GM18867 (cell line): Measurements from ENCODE around the gene DUSP9.
A peak's percentile ranks its signal among the peaks of the same experiment; 100 is the strongest.

Experiments used
- ATAC-seq: cut with Tn5 transposase; IDR thresholded peaks from one replicate; pipeline ENCODE4 v1.9.1; 2021; ENCODE audit warnings: mild to moderate bottlenecking, moderate library complexity; ENCODE audit not compliant: unreplicated experiment

Gene DUSP9

DNA sequence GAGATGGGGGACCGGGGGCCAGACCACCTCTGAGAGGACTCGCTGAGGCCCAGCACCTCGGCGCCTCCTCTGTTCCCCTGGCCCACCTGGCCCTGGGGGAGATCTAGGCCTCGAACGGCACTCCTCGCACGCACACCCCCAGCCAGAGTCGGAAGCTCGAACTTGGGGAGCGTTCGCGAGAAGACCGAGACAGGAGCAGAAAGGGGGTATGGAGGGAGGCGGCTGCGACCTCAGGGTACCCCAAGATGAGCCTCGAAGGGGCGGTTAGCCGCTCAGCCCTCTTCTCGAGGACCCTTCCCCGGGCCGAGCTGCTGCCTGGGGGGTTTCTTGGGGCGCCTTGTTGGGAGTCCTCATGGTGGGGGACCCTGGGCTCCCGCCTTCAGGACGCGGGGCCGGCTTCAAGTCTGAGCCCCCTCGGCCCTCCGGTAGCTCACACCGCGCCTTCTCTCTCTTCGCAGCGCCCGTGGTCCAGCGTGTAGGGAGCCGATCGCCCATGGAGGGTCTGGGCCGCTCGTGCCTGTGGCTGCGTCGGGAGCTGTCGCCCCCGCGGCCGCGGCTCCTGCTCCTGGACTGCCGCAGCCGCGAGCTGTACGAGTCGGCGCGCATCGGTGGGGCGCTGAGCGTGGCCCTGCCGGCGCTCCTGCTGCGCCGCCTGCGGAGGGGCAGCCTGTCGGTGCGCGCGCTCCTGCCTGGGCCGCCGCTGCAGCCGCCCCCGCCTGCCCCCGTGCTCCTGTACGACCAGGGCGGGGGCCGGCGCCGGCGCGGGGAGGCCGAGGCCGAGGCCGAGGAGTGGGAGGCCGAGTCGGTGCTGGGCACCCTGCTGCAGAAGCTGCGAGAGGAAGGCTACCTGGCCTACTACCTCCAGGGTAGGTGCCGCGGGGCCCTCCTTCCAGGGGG lies 706 bp downstream of the DUSP9 start:
- no peak for ATAC-seq

DNA sequence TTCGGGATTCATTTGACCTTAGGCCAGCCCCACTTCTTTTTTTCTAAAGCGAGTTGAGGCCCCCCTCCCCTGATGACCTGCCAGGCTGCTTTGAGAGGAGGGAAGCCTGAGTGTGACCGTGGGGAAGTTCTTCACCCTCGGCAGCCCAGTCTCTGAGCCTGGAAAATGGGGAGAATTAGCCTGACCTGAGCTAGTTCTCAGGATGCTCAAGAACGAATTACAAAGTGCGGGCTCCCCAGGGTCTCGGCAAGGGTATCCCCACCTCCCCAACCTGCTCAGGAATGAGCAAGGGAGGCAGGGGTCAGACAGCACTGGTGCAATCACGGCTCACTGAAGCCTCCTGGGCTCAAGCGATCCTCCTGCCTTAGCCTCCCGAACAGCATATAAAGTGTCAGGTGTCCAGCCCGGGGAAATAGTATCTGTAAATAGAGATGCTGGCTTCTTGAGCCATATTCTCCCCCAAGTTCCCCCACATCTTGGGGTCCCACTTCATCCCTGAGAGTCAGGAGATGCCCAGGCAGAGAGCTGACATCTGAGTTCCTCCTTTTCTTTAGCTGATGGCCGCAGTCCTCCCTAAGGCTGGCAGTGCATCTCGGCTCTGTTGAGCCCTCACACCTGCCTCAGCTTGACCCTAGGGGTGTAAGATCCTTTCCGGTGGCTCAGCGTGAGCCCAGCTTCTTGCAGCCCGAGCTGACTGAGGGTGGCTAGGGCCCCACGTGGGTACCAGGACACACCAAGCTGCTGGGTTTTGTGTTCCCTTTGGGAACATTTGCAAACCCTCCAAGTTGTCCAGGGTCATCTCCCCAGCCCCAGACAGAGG lies 1.6 kb downstream of the DUSP9 start:
- ATAC-seq, result no peak

DNA sequence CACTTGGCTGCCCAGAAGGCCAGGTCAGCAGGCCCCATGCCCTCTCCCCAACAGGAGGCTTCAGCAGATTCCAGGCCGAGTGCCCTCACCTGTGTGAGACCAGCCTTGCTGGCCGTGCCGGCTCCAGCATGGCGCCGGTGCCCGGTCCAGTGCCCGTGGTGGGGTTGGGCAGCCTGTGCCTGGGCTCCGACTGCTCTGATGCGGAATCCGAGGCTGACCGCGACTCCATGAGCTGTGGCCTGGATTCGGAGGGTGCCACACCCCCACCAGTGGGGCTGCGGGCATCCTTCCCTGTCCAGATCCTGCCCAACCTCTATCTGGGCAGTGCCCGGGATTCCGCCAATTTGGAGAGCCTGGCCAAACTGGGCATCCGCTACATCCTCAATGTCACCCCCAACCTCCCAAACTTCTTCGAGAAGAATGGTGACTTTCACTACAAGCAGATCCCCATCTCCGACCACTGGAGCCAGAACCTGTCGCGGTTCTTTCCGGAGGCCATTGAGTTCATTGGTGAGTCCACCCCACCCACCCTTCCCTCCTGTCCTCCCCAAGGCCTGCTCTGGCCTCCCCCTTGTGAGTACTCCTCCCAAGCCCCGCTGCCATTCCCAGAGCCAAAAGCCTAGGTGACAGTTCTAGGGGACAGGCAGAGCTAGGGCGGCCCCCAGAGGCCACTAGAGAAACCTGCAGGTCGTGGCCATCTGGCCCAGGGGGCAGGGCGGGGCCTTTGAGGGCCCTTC lies 2.3 kb downstream of the DUSP9 start:
- no peak for ATAC-seq

DNA sequence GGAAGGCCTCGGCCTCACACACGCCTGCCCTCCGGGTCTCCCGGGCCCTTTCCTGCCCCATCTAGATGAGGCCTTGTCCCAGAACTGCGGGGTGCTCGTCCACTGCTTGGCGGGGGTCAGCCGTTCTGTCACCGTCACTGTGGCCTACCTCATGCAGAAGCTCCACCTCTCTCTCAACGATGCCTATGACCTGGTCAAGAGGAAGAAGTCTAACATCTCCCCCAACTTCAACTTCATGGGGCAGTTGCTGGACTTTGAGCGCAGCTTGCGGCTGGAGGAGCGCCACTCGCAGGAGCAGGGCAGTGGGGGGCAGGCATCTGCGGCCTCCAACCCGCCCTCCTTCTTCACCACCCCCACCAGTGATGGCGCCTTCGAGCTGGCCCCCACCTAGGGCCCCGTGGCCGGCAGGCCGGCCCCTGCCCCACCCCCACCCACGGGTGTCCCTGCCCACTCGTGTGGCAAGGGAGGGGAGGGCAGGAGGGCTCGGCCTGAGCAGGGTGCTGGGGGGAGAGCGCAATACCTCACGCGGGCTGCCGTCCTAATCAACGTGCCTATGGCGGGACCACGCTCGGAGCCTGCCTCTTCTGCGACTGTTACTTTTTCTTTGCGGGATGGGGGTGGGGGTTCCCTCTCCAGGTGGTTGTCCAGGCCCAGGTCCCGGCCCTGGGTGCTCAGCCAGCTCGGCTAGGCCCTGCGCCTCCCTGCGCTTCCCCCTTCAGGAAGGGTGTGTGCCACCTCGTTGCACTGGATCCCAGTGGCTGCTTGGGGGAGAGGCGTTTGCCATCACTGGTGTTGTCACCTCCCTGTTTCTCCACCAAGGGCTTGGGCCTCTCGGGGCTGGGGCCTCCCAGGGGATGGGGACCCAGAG lies 3.1 kb downstream of the DUSP9 start:
- no peak for ATAC-seq

GRCh38 chrX:153650959-153651358 lies 4.0 kb downstream of the DUSP9 start:
- ATAC-seq, result no peak

- no peak for ATAC-seq
Observed at GRCh38 chrX:153651540-153652079, 4.6 kb downstream of the DUSP9 start.

- ATAC-seq, result no peak
Observed at GRCh38 chrX:153653556-153653955, 6.6 kb downstream of the DUSP9 start.

- no peak for ATAC-seq
Observed at GRCh38 chrX:153657161-153657560, 10.2 kb downstream of the DUSP9 start.

GRCh38 chrX:153659268-153659667 lies 12.3 kb downstream of the DUSP9 start:
- ATAC-seq, result no peak

DNA sequence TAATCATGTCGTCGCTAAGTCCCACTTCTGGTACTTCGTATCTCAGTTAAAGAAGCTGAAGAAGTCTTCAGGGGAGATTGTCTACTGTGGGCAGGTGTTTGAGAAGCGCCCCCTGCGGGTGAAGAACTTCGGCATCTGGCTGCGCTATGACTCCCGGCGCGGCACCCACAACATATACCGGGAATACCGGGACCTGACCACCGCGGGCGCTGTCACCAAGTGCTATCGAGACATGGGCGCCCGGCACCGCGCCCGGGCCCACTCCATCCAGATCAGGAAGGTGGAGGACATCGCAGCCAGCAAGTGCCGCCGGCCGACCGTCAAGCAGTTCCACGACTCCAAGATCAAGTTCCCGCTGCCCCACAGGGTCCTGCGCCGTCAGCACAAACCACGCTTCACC lies 15.3 kb downstream of the DUSP9 start:
- ATAC-seq, result no peak

- ATAC-seq, result no peak
Observed at GRCh38 chrX:153665726-153666306, 18.8 kb downstream of the DUSP9 start.

DNA sequence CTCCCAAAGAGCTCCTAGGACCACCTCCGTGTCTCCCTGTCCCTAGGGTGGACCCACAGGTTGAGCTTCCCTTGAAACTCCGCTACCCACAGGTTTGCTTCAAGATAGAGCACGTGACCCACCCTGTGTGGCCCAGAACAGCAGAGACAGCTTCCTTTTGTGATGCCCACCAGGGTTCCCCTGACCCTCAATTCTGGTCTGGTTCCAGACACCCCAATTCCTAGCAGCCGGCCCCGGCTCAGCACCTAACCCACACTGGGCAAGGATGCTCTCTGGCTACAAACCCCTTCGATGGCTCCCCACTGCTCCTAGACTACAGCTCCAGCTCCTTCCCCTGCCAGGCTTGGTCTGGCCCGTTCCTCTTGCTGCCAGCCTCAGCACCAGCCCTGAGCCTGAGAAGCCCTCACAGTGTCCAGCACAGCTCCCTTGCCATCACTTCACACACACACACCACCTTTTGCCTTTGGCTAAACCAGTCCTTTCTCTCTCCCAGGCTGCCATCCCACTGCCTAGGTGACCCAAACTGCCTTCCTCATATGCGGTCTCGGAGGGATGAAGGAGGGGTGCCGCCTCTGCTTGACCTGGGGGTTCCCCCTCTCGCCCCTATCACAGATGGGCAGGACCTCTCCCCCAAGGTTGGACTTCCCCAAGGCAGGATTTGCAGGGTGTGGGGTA lies 20.4 kb downstream of the DUSP9 start:
- ATAC-seq, result no peak

DNA sequence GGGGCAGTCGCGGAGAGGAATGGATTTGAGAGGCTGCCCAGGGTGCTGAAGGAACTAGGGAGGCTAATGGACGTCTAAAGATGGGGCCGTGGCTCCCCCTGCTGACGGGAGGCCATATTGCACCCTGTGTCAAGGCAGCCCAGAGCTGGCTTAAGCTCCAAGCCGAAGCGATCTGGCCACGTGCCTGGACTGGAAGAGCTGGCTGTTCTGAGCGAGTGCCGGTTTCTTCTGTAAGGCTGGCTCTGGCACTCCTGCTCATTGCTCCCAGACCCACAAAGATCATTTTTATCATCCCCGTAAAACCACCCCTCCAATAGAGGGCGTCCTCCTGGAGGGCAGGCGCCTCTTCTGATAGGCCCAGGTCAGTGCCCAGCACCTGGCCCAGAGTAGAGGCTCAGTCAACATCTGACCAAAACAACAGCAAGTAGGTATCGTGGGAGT lies 21.0 kb downstream of the DUSP9 start:
- ATAC-seq, result peak; percentile 70

DNA sequence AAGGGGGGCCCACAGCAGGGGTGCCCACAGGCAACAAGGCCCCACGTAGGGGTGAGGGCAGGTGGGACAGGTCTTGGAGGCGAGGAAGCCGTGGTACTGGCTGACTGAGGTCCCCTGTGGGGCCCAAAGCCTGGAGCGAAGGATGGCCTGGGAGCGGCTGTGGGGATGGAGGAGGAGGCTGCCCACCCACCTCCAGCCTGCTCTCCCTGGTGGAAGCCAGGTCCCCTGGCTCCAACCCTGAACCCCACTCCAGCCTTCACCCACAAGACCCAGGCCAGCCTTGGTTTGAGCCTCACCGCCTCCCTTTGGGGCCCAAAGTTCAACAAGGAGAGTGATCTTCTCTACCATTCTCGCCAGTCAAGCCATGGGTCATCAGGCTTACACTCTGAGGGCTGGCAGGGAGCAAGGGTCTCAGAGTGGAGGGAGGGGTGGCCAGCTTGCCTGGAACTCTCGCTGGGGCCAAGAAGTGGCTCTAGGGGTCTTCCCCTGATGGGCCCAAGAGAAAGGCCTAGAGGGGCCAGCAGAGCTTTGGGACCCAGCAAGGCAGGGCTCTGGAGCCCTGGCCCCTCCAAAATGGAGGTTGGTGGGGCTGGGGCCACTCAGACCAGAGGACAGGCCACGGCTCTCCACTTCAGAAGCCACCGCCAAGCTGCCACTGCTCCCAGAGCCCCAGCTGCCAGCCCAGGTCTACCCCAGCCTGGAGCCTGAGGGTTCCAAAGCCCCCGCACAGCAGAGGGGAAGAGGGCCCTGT lies 21.6 kb downstream of the DUSP9 start:
- no peak for ATAC-seq

- ATAC-seq, result no peak
Observed at GRCh38 chrX:153669174-153669890, 22.3 kb downstream of the DUSP9 start.

GRCh38 chrX:153669901-153670731 lies 23.1 kb downstream of the DUSP9 start:
- ATAC-seq, result no peak
